ACC112 (cell line): ENCODE results near the gene NUCB1.

ENCODE experiments used
- H2AFZ ChIP-seq: fragments of 200-600 bp; sonication (generic); one replicate; pipeline ENCODE4 v1.6.0; 2017; ENCODE audit warnings: antibody characterized with exemption, low read length; ENCODE audit not compliant: unreplicated experiment
- H3K27ac ChIP-seq: fragments of 200-600 bp; sonication (generic); 2 replicates; pipeline ENCODE4 v1.5.1; 2014; ENCODE audit warnings: low read depth, mild to moderate bottlenecking, antibody characterized with exemption, low read length, moderate library complexity
- H3K27me3 ChIP-seq: fragments of 200-600 bp; sonication (generic); 2 replicates; pipeline ENCODE4 v1.6.1; 2014; ENCODE audit warnings: mild to moderate bottlenecking, antibody characterized with exemption, low read length, moderate library complexity, mixed read lengths; ENCODE audit not compliant: insufficient read depth
- H3K36me3 ChIP-seq: fragments of 200-600 bp; sonication (generic); 2 replicates; pipeline ENCODE4 v1.6.1; 2016; ENCODE audit warnings: mild to moderate bottlenecking, antibody characterized with exemption, low read length, moderate library complexity, mixed read lengths; ENCODE audit not compliant: insufficient read depth
- H3K4me1 ChIP-seq: fragments of 200-600 bp; sonication (generic); one replicate; pipeline ENCODE4 v1.6.1; 2016; ENCODE audit warnings: low read length, mixed read lengths; ENCODE audit not compliant: insufficient read depth, unreplicated experiment, control insufficient read depth
- H3K4me3 ChIP-seq: fragments of 200-600 bp; sonication (generic); 2 replicates; pipeline ENCODE4 v1.5.1; 2014; ENCODE audit warnings: mild to moderate bottlenecking, low read depth, low read length
- H3K79me2 ChIP-seq: fragments of 200-600 bp; sonication (generic); one replicate; pipeline ENCODE4 v1.6.0; 2016; ENCODE audit warnings: low read length; ENCODE audit not compliant: control insufficient read depth, unreplicated experiment, insufficient read depth

The NUCB1 gene

DNA sequence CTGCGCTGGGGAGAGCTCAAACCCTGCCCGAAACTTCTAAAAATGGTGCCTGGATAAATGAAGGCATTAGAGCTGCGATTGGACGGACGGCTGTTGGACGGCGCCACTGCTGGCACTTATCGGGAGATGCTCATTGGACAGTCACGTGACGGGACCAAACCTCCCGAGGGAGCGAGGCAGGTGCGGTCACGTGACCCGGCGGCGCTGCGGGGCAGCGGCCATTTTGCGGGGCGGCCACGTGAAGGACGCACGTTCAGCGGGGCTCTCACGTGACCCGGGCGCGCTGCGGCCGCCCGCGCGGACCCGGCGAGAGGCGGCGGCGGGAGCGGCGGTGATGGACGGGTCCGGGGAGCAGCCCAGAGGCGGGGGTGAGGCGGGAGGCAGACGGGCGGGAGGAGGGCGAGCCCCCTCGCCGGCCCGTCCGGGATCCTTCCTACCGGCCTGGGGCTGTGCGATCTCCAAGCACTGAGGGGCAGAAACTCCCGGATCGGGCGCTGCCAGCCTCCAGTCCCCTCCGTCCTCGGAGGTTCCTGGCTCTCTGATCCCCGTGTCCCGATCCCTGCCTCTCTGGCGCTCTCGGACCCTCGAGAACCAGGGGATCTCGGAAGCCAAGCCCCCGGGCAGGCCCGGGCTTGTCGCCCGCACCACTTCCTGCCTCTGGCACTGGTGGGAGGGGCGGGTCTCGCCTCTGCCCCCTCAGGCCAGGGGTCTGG lies 54.6 kb downstream of the NUCB1 start, which contains the start of gene BAX:
Gene BAX (plus strand): TSS at position 281 of the 713 bp plus-strand sequence. CDS start 54 bp downstream, at position 335.
- H2AFZ ChIP-seq: peak within 1 kb of the TSS; percentile 80
- H3K79me2 ChIP-seq: peaks cover 15% of the 10 kb centered on the region
- H3K27me3 ChIP-seq: no peaks in the 10 kb centered on the region
- H3K4me3 ChIP-seq: peak within 1 kb of the TSS; percentile 84
- H3K27ac ChIP-seq: peak within 1 kb of the TSS; percentile 76
- 0 out of 2 replicates have a peak, but pooled peaks cover 5% of the 10 kb centered on the region for H3K36me3 ChIP-seq
- H3K4me1 ChIP-seq: peaks cover 3% of the 10 kb centered on the region

DNA sequence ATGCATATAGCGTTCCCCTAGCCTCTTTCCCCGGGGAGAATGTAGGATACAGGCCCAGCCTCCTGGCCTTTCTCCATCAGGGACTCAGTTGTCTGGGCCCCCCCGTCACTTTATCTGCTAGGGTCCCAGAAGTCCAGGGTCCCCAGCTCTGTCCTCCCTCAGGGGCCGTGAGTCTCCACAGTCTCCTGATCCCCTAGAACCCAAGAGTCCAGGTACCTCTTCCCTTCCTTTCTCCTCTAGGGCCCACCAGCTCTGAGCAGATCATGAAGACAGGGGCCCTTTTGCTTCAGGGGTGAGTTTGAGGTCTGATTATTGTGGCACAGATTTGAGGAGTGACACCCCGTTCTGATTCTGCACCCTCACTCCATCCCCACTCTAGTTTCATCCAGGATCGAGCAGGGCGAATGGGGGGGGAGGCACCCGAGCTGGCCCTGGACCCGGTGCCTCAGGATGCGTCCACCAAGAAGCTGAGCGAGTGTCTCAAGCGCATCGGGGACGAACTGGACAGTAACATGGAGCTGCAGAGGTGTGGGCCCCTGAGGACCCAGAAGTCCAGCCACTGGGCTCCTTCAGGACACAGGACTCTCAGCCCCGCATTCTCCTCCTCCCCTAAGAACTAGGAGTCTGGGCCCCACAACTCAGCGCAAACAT lies 55.3 kb downstream of the NUCB1 start:
- Histone ChIP-seq H3K4me1 (peaks cover 3% of the 10 kb centered on the region), H3K36me3 (0 out of 2 replicates have a peak, but pooled peaks cover 5% of the 10 kb centered on the region), H3K79me2 (peaks cover 15% of the 10 kb centered on the region), H3K27me3 (no peaks in the 10 kb centered on the region), H2AFZ (no peak overlapping the region), H3K4me3 (peak overlapping the region; percentile 84), H3K27ac (peak overlapping the region; percentile 76)

DNA sequence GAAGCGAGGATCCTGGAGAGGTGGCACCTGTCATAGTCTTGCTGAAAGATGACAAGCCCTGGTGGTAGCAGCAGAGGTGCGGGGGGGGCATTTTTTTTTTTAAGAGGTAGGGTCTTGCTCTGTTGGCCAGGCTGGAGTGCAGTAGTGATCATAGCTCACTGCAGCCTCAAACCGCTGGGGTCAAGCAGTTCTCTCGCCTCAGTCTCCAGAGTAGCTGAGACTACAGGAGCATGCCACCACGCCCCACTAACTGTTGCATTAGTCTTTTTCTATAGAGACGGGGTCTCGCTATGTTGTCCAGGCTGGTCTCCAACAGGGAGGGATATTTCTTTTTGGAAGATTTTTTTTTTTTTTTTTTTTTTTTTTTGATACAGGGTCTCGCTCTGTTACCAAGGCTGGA lies 57.9 kb downstream of the NUCB1 start:
- Histone ChIP-seq H3K27me3 (no peaks in the 10 kb centered on the region), H3K4me3 (no peak overlapping the region), H3K27ac (no peak overlapping the region), H3K36me3 (0 out of 2 replicates have a peak, but pooled peaks cover 5% of the 10 kb centered on the region), H2AFZ (no peak overlapping the region), H3K4me1 (peaks cover 7% of the 10 kb centered on the region), H3K79me2 (peaks cover 15% of the 10 kb centered on the region)

DNA sequence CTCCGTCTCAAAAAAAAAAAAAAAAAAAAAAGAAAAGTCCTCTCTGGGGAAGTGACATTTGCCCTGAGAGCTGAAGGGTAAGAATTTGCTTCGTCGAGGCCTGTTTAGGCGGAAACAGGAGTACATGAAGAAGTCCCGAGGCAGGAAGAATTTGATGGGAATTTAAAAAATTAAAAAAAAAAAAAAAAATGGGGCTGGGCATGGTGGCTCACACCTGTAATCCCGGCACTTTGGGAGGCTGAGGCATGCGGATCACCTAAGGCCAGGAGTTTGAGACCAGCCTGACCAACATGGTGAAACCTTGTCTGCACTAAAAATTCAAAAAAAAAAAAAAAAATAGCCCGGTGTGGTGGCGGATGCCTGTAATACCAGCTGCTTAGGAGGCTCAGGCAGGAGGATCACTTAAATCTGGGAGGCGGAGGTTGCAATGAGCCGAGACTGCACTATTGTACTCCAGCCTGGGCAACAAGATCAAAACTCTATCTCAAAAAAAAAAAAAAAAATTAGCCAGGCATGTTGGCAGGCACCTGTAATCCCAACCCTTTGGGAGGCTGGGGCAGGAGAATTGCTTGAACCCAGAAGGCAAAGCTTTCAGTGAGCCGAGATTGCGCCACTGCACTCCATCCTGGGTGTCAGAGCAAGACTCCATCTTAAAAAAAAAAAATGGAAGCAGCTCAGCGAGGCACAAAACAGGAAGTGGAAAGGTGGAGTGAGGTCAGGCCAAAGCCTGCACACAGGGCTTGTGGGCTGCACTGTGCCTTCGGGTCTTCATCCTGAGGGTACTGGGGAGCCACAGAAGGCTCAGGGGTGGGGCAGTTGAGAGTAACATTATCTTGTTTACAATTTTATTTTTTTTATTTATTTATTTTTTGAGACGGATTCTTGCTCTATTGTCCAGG lies 59.5 kb downstream of the NUCB1 start:
- Histone ChIP-seq H3K79me2 (peaks cover 15% of the 10 kb centered on the region), H3K27ac (no peak overlapping the region), H3K4me1 (peaks cover 22% of the 10 kb centered on the region), H3K4me3 (no peak overlapping the region), H3K27me3 (no peaks in the 10 kb centered on the region), H2AFZ (no peak overlapping the region), H3K36me3 (0 out of 2 replicates have a peak, but pooled peaks cover 5% of the 10 kb centered on the region)

DNA sequence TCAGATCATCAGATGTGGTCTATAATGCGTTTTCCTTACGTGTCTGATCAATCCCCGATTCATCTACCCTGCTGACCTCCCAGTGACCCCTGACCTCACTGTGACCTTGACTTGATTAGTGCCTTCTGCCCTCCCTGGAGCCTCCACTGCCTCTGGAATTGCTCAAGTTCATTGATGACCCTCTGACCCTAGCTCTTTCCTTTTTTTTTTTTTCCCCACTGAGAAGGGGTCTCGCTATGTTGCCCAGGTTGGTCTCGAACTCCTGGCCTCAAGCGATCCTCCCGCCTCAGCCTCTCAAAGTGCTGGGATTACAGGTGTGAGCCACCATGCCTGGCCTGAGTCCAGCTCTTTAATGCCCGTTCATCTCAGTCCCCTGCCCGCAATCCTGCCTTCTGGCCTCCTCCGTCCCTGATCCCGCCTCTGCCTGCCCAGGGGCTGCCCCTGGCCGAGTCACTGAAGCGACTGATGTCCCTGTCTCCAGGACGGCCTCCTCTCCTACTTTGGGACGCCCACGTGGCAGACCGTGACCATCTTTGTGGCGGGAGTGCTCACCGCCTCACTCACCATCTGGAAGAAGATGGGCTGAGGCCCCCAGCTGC lies 61.0 kb downstream of the NUCB1 start:
- Histone ChIP-seq H2AFZ (no peak overlapping the region), H3K27me3 (no peaks in the 10 kb centered on the region), H3K27ac (no peak overlapping the region), H3K79me2 (peaks cover 12% of the 10 kb centered on the region), H3K36me3 (peaks cover 13% of the 10 kb centered on the region), H3K4me1 (peaks cover 21% of the 10 kb centered on the region), H3K4me3 (no peak overlapping the region)

DNA sequence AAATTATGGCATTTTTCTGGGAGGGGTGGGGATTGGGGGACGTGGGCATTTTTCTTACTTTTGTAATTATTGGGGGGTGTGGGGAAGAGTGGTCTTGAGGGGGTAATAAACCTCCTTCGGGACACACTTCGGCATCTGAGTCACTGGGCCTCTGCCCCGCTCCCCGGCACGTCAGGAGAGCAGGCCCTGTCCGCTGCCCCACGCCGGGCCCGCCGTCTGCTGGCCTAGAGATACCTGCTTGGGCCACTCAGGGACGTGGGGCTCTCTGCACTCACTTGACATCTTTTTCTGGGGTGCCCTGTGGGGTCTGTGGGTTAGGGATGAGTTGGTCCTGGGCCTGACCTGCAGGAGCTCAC lies 61.5 kb downstream of the NUCB1 start:
- H3K4me1 ChIP-seq: peaks cover 21% of the 10 kb centered on the region
- H3K4me3 ChIP-seq: no peak overlapping the region
- H3K27me3 ChIP-seq: no peaks in the 10 kb centered on the region
- no peak overlapping the region for H3K27ac ChIP-seq
- no peak overlapping the region for H2AFZ ChIP-seq
- peaks cover 15% of the 10 kb centered on the region for H3K79me2 ChIP-seq
- H3K36me3 ChIP-seq: peaks cover 16% of the 10 kb centered on the region

DNA sequence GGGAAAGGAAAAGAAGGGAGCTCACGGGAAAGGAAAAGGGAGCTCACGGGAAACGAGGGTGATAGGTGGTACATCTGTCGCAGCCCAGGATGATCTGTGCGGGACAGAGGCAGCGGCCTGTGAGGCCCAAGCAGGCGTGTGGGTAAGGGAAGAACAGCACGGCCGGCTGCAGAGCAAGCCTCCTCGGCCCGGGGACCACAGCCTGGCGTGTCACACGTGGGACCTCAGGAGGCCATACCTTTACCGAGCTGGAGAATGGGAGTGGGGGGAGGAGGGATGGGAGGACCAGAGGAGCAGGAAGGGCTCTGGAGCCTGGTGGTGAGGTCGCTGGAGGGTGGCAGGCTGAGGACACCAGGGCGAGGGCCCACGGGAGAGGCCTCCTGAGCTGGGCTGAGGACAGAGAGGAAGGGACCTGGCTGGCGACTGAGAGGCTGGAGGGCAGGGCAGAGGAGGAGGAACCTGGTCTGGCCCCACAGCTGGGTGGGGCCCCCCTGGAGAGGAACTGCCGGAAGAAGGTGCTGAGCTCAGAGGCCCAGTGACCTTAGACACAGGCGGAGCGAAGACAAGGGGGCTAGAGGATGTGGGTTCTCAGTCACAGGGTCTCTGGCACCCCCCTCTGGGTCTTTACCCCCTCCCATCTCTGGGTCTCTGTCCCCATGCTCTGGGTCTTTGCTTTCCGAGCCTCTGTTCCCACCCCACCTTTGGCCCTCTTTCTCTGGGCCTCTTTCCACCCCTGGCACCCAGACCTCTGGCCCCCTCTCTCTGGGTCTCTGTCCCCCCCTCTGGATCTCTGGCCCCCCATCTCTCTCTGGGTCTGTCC lies 62.1 kb downstream of the NUCB1 start:
- Histone ChIP-seq H3K27me3 (no peaks in the 10 kb centered on the region), H3K79me2 (peaks cover 19% of the 10 kb centered on the region), H3K27ac (peak overlapping the region; percentile 85), H3K4me1 (peaks cover 21% of the 10 kb centered on the region), H3K4me3 (no peak overlapping the region), H3K36me3 (peaks cover 19% of the 10 kb centered on the region), H2AFZ (no peak overlapping the region)

DNA sequence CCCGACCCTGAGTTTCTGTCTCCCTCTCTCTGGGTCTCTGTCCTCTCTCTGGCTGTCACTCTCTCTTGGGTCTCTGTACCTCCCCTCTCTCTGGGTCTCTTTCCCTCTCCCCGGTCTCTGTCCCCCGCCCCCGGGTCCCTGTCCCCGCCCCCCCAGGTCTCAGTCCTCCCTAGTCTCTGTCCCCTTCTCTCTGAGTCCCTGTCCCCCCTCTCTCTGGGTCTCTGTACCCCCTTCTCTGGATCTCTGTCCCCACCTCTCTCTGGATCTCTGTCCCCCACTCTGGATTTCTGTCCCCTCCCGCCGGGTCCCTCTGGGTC lies 62.7 kb downstream of the NUCB1 start:
- Histone ChIP-seq H3K4me3 (no peak overlapping the region), H3K79me2 (peaks cover 19% of the 10 kb centered on the region), H3K27ac (peak overlapping the region; percentile 85), H3K27me3 (no peaks in the 10 kb centered on the region), H3K4me1 (peaks cover 21% of the 10 kb centered on the region), H3K36me3 (peaks cover 16% of the 10 kb centered on the region), H2AFZ (no peak overlapping the region)

DNA sequence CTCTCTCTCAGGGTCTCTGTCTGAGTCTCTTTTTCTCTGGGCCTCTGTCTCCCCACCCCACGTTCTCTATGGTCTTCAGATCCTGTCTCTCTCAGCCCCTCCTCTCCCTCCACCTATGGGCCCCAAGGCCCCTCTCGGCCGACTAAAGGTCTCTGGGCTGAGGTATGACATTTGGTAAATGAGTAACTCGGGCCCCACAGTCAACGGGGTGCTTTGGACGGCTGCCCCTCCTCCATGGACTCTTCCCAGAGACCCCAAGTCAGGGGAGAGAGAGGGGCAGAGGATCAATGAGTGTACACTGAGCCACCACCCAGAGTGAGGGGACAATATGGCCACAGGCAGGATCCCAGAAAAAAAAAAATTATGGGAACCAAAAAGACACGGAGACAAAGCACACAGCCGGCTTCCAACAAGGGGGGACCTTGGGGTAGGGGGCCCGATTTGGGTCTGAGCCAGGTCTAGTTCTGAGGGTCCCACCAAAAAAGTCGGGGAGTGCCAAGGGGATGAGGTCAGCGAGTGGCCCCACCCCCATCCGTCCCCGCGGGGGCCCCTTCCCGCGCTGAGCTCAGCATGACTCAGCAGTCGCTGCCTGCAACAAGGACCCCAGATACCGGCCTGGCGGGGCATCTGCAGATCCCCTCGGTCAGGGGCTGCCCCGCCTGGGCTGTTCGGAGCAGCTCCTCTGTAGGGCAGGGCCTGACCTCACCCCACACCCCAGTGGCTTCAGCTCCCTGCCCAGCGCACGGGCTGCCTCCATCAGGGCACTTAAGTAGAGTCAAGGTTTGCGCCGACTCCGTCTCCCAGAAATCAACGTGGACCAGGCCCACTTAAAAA lies 63.5 kb downstream of the NUCB1 start:
- peak overlapping the region; percentile 85 for H3K27ac ChIP-seq
- H3K27me3 ChIP-seq: no peaks in the 10 kb centered on the region
- H3K4me1 ChIP-seq: peaks cover 21% of the 10 kb centered on the region
- peaks cover 16% of the 10 kb centered on the region for H3K36me3 ChIP-seq
- no peak overlapping the region for H2AFZ ChIP-seq
- peak overlapping the region; percentile 62 for H3K4me3 ChIP-seq
- peaks cover 19% of the 10 kb centered on the region for H3K79me2 ChIP-seq
